ENCODE data around the gene DPEP2NB. TPM values are rescaled to one million over a fixed set of nuclear protein-coding genes. Genes with fewer than 3 reads are reported as not detected.

Gene DPEP2NB
- total RNA-seq, 2 donors from 2014 or later = 0.62 TPM; not detected in 1

GRCh38 chr16:67990018-67990386 lies 25.7 kb downstream of the DPEP2NB start:
- H3K27ac ChIP-seq = no peak overlapping the region
- DNase-seq (ENCODE audit: low spot score) = no peak
- no peaks in the 10 kb centered on the region for H3K9me3 ChIP-seq
- TF ChIP-seq, protein P1, sequence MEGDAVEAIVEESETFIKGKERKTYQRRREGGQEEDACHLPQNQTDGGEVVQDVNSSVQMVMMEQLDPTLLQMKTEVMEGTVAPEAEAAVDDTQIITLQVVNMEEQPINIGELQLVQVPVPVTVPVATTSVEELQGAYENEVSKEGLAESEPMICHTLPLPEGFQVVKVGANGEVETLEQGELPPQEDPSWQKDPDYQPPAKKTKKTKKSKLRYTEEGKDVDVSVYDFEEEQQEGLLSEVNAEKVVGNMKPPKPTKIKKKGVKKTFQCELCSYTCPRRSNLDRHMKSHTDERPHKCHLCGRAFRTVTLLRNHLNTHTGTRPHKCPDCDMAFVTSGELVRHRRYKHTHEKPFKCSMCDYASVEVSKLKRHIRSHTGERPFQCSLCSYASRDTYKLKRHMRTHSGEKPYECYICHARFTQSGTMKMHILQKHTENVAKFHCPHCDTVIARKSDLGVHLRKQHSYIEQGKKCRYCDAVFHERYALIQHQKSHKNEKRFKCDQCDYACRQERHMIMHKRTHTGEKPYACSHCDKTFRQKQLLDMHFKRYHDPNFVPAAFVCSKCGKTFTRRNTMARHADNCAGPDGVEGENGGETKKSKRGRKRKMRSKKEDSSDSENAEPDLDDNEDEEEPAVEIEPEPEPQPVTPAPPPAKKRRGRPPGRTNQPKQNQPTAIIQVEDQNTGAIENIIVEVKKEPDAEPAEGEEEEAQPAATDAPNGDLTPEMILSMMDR (IDR thresholded peaks at IDR 0.05) = no peak
- TF ChIP-seq POLR2AphosphoS5 (IDR thresholded peaks at IDR 0.05) (no peak), POLR2A (IDR thresholded peaks at IDR 0.05) (no peak)
- H3K4me3 ChIP-seq = no peak overlapping the region
- intact Hi-C loops (cut with DNase I) = loop anchor here (5.0 kb wide), 1 partner anchor 237 kb away; no protein-coding TSS in a partner anchor
- 83% methylated on average over 6 of the region's 6 CpGs for WGBS
- no peaks in the 10 kb centered on the region for H3K27me3 ChIP-seq (replicated peaks; ENCODE audit: insufficient read depth)
- H3K4me1 ChIP-seq (replicated peaks) = peaks cover 6% of the 10 kb centered on the region
- H3K36me3 ChIP-seq = no peaks in the 10 kb centered on the region

DNA sequence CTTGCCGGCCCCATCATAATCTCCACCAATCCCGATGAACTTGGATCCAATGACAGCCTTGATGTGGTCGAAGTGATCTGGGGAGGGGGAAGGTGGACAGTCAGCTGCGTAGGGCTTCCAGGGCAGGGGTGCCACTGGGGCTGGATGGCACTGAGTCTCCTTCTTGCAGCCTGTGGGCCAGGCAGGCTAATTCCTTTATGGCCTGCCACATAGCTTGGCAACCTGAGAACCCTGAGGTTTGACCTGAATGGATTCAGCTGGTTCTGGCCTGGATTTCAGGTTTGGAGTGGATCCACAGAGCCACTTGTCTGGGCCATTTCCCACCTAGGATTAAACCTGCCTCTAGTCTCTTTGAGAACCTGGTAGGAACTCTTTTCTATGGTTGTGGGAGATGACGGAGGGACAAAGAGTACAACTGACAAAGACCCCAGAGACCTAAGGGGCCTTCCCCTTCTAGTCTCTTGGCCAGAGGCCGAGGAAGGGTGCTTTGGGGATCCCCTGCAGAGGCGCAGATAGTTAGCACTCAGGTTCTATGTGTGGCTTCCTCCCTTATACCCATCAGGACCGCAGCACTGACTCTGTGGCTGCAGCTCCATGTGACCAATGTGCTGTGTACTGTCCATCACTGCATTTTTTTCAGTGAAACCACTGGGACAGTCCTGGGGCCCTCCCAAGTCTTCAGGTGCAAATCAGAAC lies 26.2 kb downstream of the DPEP2NB start:
- no peak overlapping the region for H3K4me3 ChIP-seq
- H3K9me3 ChIP-seq = no peaks in the 10 kb centered on the region
- H3K27me3 ChIP-seq (replicated peaks; ENCODE audit: insufficient read depth) = no peaks in the 10 kb centered on the region
- H3K27ac ChIP-seq = no peak overlapping the region
- DNase-seq (ENCODE audit: low spot score) = no peak
- H3K36me3 ChIP-seq = no peaks in the 10 kb centered on the region
- H3K4me1 ChIP-seq (replicated peaks) = peaks cover 6% of the 10 kb centered on the region
- TF ChIP-seq, protein P1 (IDR thresholded peaks at IDR 0.05) = no peak
- TF ChIP-seq POLR2A (IDR thresholded peaks at IDR 0.05) (no peak), POLR2AphosphoS5 (IDR thresholded peaks at IDR 0.05) (no peak)
- WGBS = 83% methylated on average over 8 of the region's 8 CpGs
- intact Hi-C loops (cut with DNase I) = loop anchor here (5.0 to 10.0 kb wide), 2 partner anchors 45 to 238 kb away; no protein-coding TSS in a partner anchor

GRCh38 chr16:67988675-67989074 lies 27.0 kb downstream of the DPEP2NB start:
- intact Hi-C loops (cut with DNase I) = loop anchor here (10.0 kb wide), 1 partner anchor 46 kb away; no protein-coding TSS in a partner anchor
- no peaks in the 10 kb centered on the region for H3K9me3 ChIP-seq

DNA sequence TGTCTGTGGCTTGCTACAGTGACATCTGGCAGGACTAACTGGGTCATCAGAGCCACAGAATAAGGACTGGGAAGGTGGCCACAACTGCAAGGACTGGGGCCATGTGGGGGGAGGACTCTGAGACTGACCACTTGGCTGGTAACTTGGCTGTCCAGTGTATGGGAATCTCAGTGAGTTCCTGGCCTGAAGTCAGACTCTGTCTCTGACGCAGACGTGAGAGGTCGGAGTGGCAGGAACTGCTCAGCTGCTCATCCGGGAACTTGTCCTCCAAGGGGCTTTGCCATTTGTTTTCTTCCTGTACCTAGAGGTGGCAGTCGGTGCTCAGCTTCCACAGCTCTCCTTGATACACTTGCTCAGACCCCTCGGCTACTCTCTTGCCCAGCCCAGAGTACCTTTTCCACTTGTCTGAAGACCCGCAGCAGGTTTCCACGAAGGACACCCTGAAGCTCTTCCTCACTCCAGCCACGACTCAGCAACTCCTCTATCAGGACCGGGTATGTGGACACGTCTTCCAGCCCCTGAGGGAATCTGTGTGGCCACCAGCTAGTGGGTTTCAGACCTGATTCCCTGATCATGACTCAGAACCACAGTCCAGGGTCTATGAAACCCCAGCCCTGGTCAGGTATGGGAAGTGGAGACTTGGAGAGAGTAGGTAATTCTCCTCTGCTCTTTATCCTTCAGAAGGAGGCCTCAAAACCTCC lies 28.1 kb downstream of the DPEP2NB start:
- no peak for DNase-seq (ENCODE audit: low spot score)
- 74% methylated on average over 11 of the region's 11 CpGs for WGBS
- no peak for TF ChIP-seq POLR2AphosphoS5 (IDR thresholded peaks at IDR 0.05)
- no peak for TF ChIP-seq POLR2A (IDR thresholded peaks at IDR 0.05)
- TF ChIP-seq, protein P1 (IDR thresholded peaks at IDR 0.05) = no peak
- H3K27ac ChIP-seq = no peak overlapping the region
- no peaks in the 10 kb centered on the region for H3K36me3 ChIP-seq
- H3K4me1 ChIP-seq (replicated peaks) = no peaks in the 10 kb centered on the region
- H3K9me3 ChIP-seq = no peaks in the 10 kb centered on the region
- no peaks in the 10 kb centered on the region for H3K27me3 ChIP-seq (replicated peaks; ENCODE audit: insufficient read depth)
- no peak overlapping the region for H3K4me3 ChIP-seq
- intact Hi-C loops (cut with DNase I) = loop anchor here (10.0 kb wide), 1 partner anchor 47 kb away; no protein-coding TSS in a partner anchor

More at GRCh38 chr16:67988675-67989074, 27.0 kb downstream of the DPEP2NB start:
- DNase-seq (ENCODE audit: low spot score) = no peak
- Histone ChIP-seq H3K27ac (no peak overlapping the region), H3K27me3 (replicated peaks; ENCODE audit: insufficient read depth) (no peaks in the 10 kb centered on the region), H3K4me3 (no peak overlapping the region), H3K4me1 (replicated peaks) (peaks cover 6% of the 10 kb centered on the region), H3K36me3 (no peaks in the 10 kb centered on the region)
- 80% methylated on average over 3 of the region's 3 CpGs for WGBS
- no peak for TF ChIP-seq POLR2AphosphoS5 (IDR thresholded peaks at IDR 0.05)
- no peak for TF ChIP-seq POLR2A (IDR thresholded peaks at IDR 0.05)
- TF ChIP-seq, protein P1 (IDR thresholded peaks at IDR 0.05) = no peak
